Measurements from ENCODE around the gene ANKHD1. TPM values are rescaled to one million over a fixed set of nuclear protein-coding genes. Genes with fewer than 3 reads are reported as not detected.

The ANKHD1 gene
- total and polyA plus RNA-seq, 9 of the 15 experiments (the other 6 are each of a cell fraction or from before 2014, with no cell fraction given) = 38.9 to 138 (median 78.7) TPM

GRCh38 chr5:140364472-140364765 is 37.2 kb upstream of the ANKHD1 start:
- Histone ChIP-seq H4K20me1 (replicated peaks; ENCODE audit: control insufficient read depth, insufficient read depth, low read length) (no peaks in the 10 kb centered on the region; the same call in 1 of the 2 replicates), H3K9me3 (replicated peaks; ENCODE audit: control insufficient read depth, insufficient read depth, low read depth, low read length) (no peaks in the 10 kb centered on the region), H3K36me3 (ENCODE audit: control insufficient read depth, insufficient read depth, low read length) (no peaks in the 10 kb centered on the region), H3K4me1 (replicated peaks in 1 of 2; ENCODE audit: control insufficient read depth in 2 of 2, insufficient read depth in 2 of 2, low read length in 2 of 2) (peaks cover 9 to 13% of the 10 kb centered on the region in 2 experiments; a peak in 4 of 5 replicates), H3K9me1 (ENCODE audit: control insufficient read depth, insufficient read depth, low read length) (no peaks in the 10 kb centered on the region), H3K79me2 (ENCODE audit: control insufficient read depth, insufficient read depth, low read length) (no peaks in the 10 kb centered on the region), H3K27ac (ENCODE audit: extremely low read depth, low read depth, low read length) (no peak overlapping the region), H2AFZ (ENCODE audit: low read depth, low read length) (no peak overlapping the region), H3K4me2 (ENCODE audit: insufficient read depth, low read length) (no peak overlapping the region), H3K27me3 (ENCODE audit: control insufficient read depth in 2 of 2, insufficient read depth in 2 of 2, low read length in 2 of 2) (no peaks in the 10 kb centered on the region), H3K4me3 (no peak overlapping the region), H3K9ac (ENCODE audit: insufficient read depth in 1 of 2, low read depth in 2 of 2, low read length in 2 of 2) (no peak overlapping the region)
- DNase-seq (ENCODE audit: extremely low read depth in 1 of 4, low spot score in 3 of 4) = no peak
- in situ Hi-C loops (cut with MboI) = no loop called here
- BruUV-seq (replicated peaks) = no TSS peak
- ChIA-PET CTCF (ENCODE audit: low intra/inter-chr PET ratio) (no interaction called here), POLR2A (interaction anchor here (0.6 to 2.1 kb wide), 2 partner anchors 18 to 354 kb away, joined by 3 to 5 read pairs; partner anchors contain the start of gene HBEGF)
- WGBS (ENCODE audit: insufficient coverage, low coverage, missing lambda C conversion rate) = 59% methylated on average over 3 of the region's 3 CpGs
- no peak for FAIRE-seq
- intact Hi-C loops (cut with micrococcal nuclease) = loop anchor here (5.0 kb wide), 1 partner anchor 363 kb away; no protein-coding TSS in a partner anchor
- no peak for ATAC-seq
- TF ChIP-seq ZNF764 (CRISPR knock-in tag; IDR thresholded peaks at IDR 0.05; ENCODE audit: low read depth) (no peak), SMAD3 (CRISPR knock-in tag; conservative IDR thresholded peaks at IDR 0.05) (no peak), HDAC8 (tag; IDR thresholded peaks at IDR 0.05) (no peak), MTA1 (IDR thresholded peaks at IDR 0.05; ENCODE audit: borderline replicate concordance) (no peak), HINFP (tag; conservative IDR thresholded peaks at IDR 0.05; ENCODE audit: low read depth) (no peak), ZNF282 (CRISPR knock-in tag; IDR thresholded peaks at IDR 0.05) (no peak), ZNF655 (CRISPR knock-in tag; IDR thresholded peaks at IDR 0.05) (no peak), ZNF511 (CRISPR knock-in tag; IDR thresholded peaks at IDR 0.05) (no peak), RBBP5 (IDR thresholded peaks at IDR 0.05; ENCODE audit: borderline replicate concordance, insufficient read depth, low read length, poor library complexity, severe bottlenecking) (no peak), ZBTB49 (CRISPR knock-in tag; IDR thresholded peaks at IDR 0.05; ENCODE audit: borderline replicate concordance) (no peak), ETV1 (tag; conservative IDR thresholded peaks at IDR 0.05; ENCODE audit: low read depth) (no peak), NBN (IDR thresholded peaks at IDR 0.05; ENCODE audit: low read depth) (no peak), ZNF507 (tag; conservative IDR thresholded peaks at IDR 0.05) (no peak), TRIM25 (IDR thresholded peaks at IDR 0.05; ENCODE audit: borderline replicate concordance) (no peak), ZNF445 (CRISPR knock-in tag; IDR thresholded peaks at IDR 0.05; ENCODE audit: low read depth) (no peak), ZKSCAN8 (CRISPR knock-in tag; IDR thresholded peaks at IDR 0.05) (no peak)
